Aorta (tissue), 5 donors: ENCODE measurements around the gene NFIX. TPM values are rescaled to one million over a fixed set of nuclear protein-coding genes. Genes with fewer than 3 reads are reported as not detected.

Experiments
- ATAC-seq: fragments of 200-7000 bp; cut with Tn5 transposase; one replicate; pipeline ENCODE4 v1.9.1; 2022; ENCODE audit warnings: moderate library complexity; ENCODE audit not compliant: low FRiP score
- DNase-seq, 2 donors: peaks; one replicate each; pipeline ENCODE4 v3.0.0-alpha.2; 2020
- H3K27ac ChIP-seq, 2 donors: one replicate each; pipeline ENCODE4 v1.5.1; 2013; ENCODE audit warnings: low read length in 2 of 2, mild to moderate bottlenecking in 2 of 2, moderate library complexity in 2 of 2, control low read depth in 1 of 2, inconsistent platforms in 1 of 2, low read depth in 1 of 2
- H3K27me3 ChIP-seq, 2 donors: one replicate each; pipeline ENCODE4 v1.6.1; 2013; ENCODE audit warnings: control low read depth in 1 of 2, low read length in 1 of 2, mild to moderate bottlenecking in 1 of 2, moderate library complexity in 1 of 2; ENCODE audit not compliant: insufficient read depth in 2 of 2, control insufficient read depth in 1 of 2
- H3K36me3 ChIP-seq, 2 donors: one replicate each; pipeline ENCODE4 v1.6.1; 2013; ENCODE audit warnings: control low read depth in 1 of 2, low read length in 1 of 2, mild to moderate bottlenecking in 1 of 2; ENCODE audit not compliant: insufficient read depth in 2 of 2, control insufficient read depth in 1 of 2
- H3K4me1 ChIP-seq, 2 donors: one replicate each; pipeline ENCODE4 v1.6.1; 2013; ENCODE audit warnings: low read length in 2 of 2, control low read depth in 1 of 2, mild to moderate bottlenecking in 1 of 2, moderate library complexity in 1 of 2; ENCODE audit not compliant: insufficient read depth in 2 of 2, control insufficient read depth in 1 of 2
- H3K4me3 ChIP-seq, 2 donors: one replicate each; pipeline ENCODE4 v1.5.1; 2013; ENCODE audit warnings: low read length in 2 of 2, control low read depth in 1 of 2, mild to moderate bottlenecking in 1 of 2
- H3K9me3 ChIP-seq: one replicate; pipeline ENCODE4 v1.6.1; 2013; ENCODE audit warnings: mild to moderate bottlenecking, low read length; ENCODE audit not compliant: control insufficient read depth
- WGBS, 2 donors: extraction: QIAGEN DNeasy Blood & Tissue Kit; methylation state at CpG; one replicate each; pipeline ENCODE4 v1.1.7; 2013; 5-methylcytosine and 5-hydroxymethylcytosine counted together
- intact Hi-C, 2 donors: fragments of 100-400 bp; cut with DNase I; formaldehyde crosslinking; loops; one replicate each; pipeline versions ENCODE4 v1.14.2 to v1.15.0; 2022
- polyA plus RNA-seq, 2 donors: library from polyadenylated mRNA; stranded (reverse); fragments of 200-250 nt; gene quantifications; one replicate each; pipeline ENCODE4 v1.2.3, GENCODE V29; 2013
- total RNA-seq, 2 donors: library from RNA; stranded (reverse); fragmentation: NEBNext Ultra II Directional; extraction: Animal tissue kit (Norgen Biotek cat#: 25700); gene quantifications; one replicate each; pipeline ENCODE4 v1.2.1, GENCODE V29; 2021
- donor health status: healthy with polysubstance abuse.
- donor health status: Bipolar disorder and iron deficiency.
- donor health status: DM: no; HTN: no; CAD: no.
- donor health status: DM: no; HTN: no; CAD: no.
- donor health status: DM: yes; HTN: yes; CAD: no.

NFIX gene
- total and polyA plus RNA-seq, 4 donors = 45.5 to 327 (median 117) TPM

DNA sequence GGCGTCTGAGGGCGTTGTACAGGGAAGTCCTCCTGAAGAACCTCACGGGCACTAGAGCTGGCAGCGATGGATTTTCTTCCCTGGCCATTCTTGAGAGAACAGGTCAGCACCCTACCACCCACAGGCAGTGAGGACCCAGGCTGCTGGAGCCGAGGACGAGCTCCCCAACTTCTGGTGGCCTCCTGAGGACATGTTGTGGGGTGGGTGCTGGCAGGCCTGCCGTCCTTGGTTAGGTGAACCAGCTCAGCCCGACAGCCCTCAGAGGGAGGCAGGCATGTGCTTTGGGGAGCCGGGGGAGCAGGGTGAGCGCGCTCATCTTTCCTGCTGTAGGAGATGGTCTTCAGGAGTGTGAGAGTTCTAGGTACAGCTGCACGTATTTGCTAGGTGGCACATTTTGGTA, 92.0 kb downstream of the NFIX start:
- no peak for DNase-seq
- ATAC-seq = no peak
- H3K27me3 ChIP-seq = no peaks in the 10 kb centered on the region
- no peak overlapping the region for H3K4me3 ChIP-seq
- WGBS, 2 donors = 55 to 65% methylated on average over 12 of the region's 12 CpGs
- peak overlapping the region in 1 of 2 donors; percentile 65 for H3K27ac ChIP-seq
- H3K36me3 ChIP-seq = peaks cover 0 to 3% of the 10 kb centered on the region in 2 donors
- H3K9me3 ChIP-seq = no peaks in the 10 kb centered on the region
- intact Hi-C loops = loop anchor here in 1 of 2 donors (2.0 kb wide), 1 partner anchor 30 kb away; no protein-coding TSS in a partner anchor
- H3K4me1 ChIP-seq = peaks cover 0 to 2% of the 10 kb centered on the region in 2 donors

DNA sequence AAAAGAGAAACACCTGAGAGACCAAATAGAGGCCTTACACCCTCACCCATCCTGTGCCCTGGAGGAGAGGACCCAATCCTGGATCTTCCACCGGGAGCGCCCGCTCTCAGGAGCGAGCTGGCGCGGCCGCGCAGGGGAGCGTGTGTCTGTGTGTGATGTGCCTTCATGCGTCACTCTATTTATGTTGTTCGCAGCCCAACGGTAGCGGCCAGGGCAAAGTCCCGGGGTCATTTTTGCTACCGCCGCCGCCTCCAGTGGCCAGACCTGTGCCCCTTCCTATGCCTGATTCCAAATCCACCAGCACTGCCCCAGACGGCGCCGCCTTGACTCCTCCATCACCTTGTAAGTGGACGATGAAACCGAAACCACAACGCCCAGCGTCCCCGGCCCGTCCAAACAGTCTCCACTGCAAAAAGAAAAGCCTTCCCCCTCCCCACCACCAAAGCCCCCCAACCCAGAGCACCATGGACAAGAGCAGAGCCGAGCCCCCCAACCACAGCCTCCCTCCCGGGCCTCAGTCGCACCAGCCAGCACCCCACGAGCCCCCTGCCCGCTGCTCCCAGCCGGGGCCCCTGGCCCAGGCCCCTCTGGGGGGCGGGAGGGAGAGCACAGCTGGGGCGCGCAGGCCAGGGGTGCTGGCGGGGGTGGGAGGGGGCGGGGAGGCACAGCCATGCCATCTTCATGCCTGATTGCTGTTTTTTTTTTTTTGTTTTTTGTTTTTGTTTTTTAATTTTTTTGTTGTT, 92.7 kb downstream of the NFIX start:
- H3K9me3 ChIP-seq = no peaks in the 10 kb centered on the region
- H3K27me3 ChIP-seq = no peaks in the 10 kb centered on the region
- intact Hi-C loops = loop anchor here (2.0 kb wide), 2 partner anchors 27 to 31 kb away; no protein-coding TSS in a partner anchor
- ATAC-seq (no peak), DNase-seq (no peak)
- peak overlapping the region in 1 of 2 donors; percentile 48 for H3K27ac ChIP-seq
- peaks cover 0 to 3% of the 10 kb centered on the region in 2 donors for H3K36me3 ChIP-seq
- no peak overlapping the region for H3K4me3 ChIP-seq
- WGBS, 2 donors = 74 to 75% methylated on average over 37 of the region's 37 CpGs
- H3K4me1 ChIP-seq = peaks cover 0 to 3% of the 10 kb centered on the region in 2 donors

DNA sequence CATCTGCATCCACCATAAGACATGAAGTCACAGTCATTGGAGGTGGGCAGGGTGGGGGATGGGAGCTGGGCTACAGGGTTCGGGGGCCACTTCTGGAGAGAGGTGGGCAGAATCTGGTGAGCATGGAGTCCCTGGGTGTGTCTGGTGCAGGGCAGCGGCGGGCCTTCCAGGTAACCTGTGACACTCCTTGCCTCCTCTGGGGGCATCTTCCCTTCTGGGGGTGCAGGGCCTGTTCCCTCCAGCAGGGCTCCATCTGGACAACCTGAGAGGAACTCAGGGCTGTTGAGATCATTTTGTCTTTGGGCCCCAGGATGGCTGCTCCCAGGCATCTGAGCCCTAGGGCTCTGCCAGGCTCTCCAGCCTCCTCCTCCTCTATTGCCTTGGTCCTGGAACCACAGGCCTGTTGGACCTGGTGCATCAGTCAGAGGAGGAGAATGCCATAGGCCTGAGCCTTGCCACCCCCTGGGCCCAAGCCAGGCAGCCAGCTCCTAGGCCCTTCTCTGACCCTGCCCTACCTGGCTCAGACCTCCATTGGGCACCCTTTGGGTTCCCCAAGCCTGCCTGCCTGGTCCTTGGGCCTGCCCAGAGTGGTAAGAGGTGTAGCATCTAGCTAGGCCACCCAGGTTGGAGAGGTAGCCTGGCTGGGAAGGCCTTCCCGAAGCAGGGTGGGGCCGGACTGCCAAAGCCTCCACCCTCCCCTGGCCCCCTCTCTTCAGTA, 94.0 kb downstream of the NFIX start:
- ATAC-seq = no peak
- no peaks in the 10 kb centered on the region for H3K27me3 ChIP-seq
- peaks cover 0 to 3% of the 10 kb centered on the region in 2 donors for H3K4me1 ChIP-seq
- intact Hi-C loops = loop anchor here in 1 of 2 donors (2.0 kb wide), 1 partner anchor 28 kb away; no protein-coding TSS in a partner anchor
- DNase-seq = no peak
- peak overlapping the region; percentile 20 to 28 for H3K27ac ChIP-seq
- H3K4me3 ChIP-seq = no peak overlapping the region
- H3K9me3 ChIP-seq = no peaks in the 10 kb centered on the region
- 72 to 73% methylated on average over 5 of the region's 5 CpGs for WGBS, 2 donors
- H3K36me3 ChIP-seq = peaks cover 0 to 3% of the 10 kb centered on the region in 2 donors

DNA sequence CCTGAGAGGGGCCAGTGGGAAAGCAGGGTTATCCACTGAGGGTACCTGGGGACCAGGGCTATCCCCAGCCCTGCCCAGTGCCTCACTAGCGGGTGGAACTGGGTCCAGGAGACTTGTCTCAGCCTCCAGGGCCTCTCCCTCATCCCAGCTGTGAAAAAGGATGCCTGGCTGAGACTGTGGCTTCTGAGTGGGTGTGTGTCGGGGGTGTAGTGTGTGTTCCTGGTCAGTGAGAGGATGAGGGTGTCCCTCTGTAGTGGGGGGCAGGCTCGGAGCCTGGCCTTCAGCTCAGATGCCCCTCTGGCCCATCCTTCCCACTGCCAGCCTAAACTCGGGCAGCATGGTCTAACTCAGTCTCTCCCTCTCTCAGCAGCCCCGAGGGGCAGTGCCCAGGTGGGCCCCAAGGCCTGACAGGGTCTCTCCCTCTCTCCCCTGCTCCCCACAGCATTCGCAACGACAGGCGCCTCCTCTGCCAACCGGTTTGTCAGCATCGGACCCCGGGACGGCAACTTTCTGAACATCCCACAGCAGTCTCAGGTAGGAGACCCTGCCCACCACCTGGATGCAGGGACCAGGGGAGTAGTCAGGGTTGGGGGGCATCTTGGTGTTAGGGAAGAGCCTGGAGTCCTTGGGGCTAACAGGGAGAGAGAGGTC, 94.7 kb downstream of the NFIX start:
- intact Hi-C loops = loop anchor here (2.0 to 5.0 kb wide), 2 partner anchors 29 to 93 kb away; partner anchors contain the start of gene NFIX (in 1 of the 2)
- WGBS, 2 donors = 53 to 54% methylated on average over 12 of the region's 12 CpGs
- Histone ChIP-seq H3K27me3 (no peaks in the 10 kb centered on the region), H3K4me1 (peaks cover 0 to 3% of the 10 kb centered on the region in 2 donors), H3K36me3 (peaks cover 0 to 3% of the 10 kb centered on the region in 2 donors), H3K4me3 (no peak overlapping the region), H3K27ac (peak overlapping the region; percentile 28 to 44), H3K9me3 (no peaks in the 10 kb centered on the region)
- DNase-seq (no peak), ATAC-seq (no peak)

DNA sequence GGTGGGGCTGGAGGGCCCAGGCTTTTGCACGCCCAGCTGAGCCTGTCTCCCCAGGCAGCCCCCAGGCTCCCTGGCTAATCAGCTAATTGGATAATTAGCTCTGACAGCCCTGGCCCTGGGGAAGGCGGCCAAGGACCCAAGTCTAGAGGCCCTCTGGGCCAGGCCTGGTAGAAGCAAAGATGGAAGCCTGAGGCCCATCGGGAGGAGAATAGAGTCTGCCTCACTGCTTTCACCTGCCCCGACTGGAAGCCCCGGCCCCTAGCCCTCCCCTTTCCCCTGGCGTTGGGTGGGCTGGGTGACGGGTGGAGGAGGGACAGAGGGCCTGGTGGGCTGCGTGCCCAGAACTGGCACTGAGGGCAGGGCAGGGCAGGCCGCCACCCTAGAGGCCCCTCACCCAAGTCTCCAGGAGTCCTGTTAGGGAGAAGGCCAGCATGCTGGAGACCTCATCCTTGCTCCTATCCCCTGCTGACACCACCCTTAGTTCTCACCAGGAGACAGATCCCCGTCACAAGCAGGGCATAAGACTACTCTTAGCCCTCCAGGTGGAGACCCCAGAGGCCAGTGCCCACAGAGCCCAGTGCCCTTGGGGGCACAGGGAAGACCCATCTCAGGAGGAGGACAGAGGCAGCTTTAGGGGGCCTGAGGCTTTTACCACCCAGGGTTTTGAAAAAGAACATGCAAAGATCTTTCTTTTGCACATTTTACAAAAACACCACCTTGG, 95.4 kb downstream of the NFIX start:
- no peaks in the 10 kb centered on the region for H3K27me3 ChIP-seq

DNA sequence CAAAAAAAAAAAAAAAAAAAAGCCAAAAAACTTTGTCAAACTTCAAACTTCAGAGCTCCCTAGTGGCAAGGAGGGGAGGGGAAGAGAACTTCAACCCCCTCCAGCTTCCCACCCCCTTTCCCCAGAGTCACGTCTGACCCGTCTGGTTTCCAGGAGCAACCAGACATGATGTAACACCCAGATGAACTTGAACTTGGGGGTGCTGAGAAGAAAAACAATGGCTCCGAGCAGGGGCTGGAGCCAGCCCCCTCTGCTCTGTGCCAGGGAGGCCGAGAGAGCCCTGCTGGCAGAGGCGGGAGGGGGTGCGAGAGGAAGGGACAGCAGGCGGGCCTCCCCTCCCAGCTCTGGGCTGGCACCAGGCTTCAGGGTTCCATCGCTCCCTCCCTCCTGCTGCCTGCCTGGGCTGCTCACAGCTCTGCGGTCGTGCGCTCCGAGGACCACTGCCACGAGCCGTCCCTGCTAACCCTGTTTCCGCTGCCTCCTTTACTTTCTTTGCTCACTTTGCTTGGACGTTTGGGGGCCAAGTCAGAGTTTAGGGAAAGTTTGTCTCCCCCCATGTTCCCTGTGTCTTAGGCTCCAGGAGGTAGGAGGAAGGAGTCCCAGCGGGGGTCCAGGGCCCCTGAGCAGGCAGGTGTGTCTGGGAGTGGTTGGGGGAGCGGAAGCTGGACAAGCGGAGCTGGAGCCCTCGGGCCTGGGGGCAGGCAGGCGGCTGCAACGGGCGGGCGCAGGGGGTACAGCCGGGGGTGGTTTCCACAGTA, 96.3 kb downstream of the NFIX start:
- Histone ChIP-seq H3K27me3 (no peaks in the 10 kb centered on the region), H3K27ac (peak overlapping the region; percentile 83 to 88), H3K4me3 (no peak overlapping the region), H3K9me3 (no peaks in the 10 kb centered on the region), H3K4me1 (peaks cover 0 to 3% of the 10 kb centered on the region in 2 donors), H3K36me3 (peaks cover 0 to 3% of the 10 kb centered on the region in 2 donors)
- ATAC-seq (peak; percentile 84), DNase-seq (peak; percentile 92)
- 3 to 8% methylated on average over 23 to 25 of the region's 25 CpGs for WGBS, 2 donors
- intact Hi-C loops = loop anchor here in 1 of 2 donors (5.0 kb wide), 1 partner anchor 94 kb away; the partner anchor contains the start of gene NFIX

More for the DNA sequence above, 95.4 kb downstream of the NFIX start:
- intact Hi-C loops = loop anchor here in 1 of 2 donors (5.0 kb wide), 1 partner anchor 93 kb away; the partner anchor contains the start of gene NFIX
- ATAC-seq (no peak), DNase-seq (no peak)
- Histone ChIP-seq H3K4me1 (peaks cover 0 to 3% of the 10 kb centered on the region in 2 donors), H3K27ac (peak overlapping the region; percentile 28 to 44), H3K36me3 (peaks cover 0 to 3% of the 10 kb centered on the region in 2 donors), H3K9me3 (no peaks in the 10 kb centered on the region), H3K4me3 (no peak overlapping the region)
- WGBS, 2 donors = 18 to 22% methylated on average over 3 to 10 of the region's 10 CpGs

DNA sequence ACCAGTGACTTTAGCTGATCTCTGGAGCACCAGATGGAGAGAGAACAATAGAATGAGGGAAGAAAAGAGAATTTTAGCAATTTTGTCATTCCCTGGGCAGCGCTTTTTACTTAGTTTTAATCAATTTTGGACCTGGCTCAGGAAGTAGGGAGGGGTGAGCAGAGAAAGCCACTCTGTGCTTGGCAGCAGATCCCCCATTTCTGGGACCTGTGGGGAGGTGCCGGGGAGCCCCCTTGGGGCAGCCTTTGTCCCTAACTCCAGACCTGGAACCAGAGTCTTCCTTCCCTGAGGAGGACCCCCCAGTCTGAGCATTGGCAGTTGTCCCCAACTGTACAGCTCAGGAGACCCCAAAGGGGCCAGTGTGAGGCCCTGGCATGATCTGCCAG, 96.9 kb downstream of the NFIX start:
- DNase-seq (no peak), ATAC-seq (no peak)
- WGBS, 2 donors = 9 to 13% methylated on average over 2 of the region's 2 CpGs
- intact Hi-C loops = loop anchor here in 1 of 2 donors (5.0 kb wide), 1 partner anchor 95 kb away; the partner anchor contains the start of gene NFIX
- no peaks in the 10 kb centered on the region for H3K9me3 ChIP-seq
- H3K27me3 ChIP-seq = no peaks in the 10 kb centered on the region
- peaks cover 0 to 3% of the 10 kb centered on the region in 2 donors for H3K4me1 ChIP-seq
- peak overlapping the region; percentile 83 to 88 for H3K27ac ChIP-seq
- no peak overlapping the region for H3K4me3 ChIP-seq
- H3K36me3 ChIP-seq = peaks cover 0 to 3% of the 10 kb centered on the region in 2 donors
